Thyroid gland (tissue), 4 donors: Measurements from ENCODE around the gene ZNF777.

Source experiments
- CTCF ChIP-seq, 6 experiments: fragments of 200-600 bp in 3 of 6; fragments of 450-650 bp in 3 of 6; sonication (generic) in 3 of 6; IDR thresholded peaks; one replicate each; pipeline ENCODE4 v1.5.1; 2016 to 2019; ENCODE audit warnings: antibody characterized with exemption in 6 of 6, mild to moderate bottlenecking in 2 of 6, inconsistent platforms in 1 of 6, moderate library complexity in 1 of 6
- POLR2A ChIP-seq, 2 donors: fragments of 450-650 bp; IDR thresholded peaks; one replicate each; pipeline ENCODE4 v1.6.1; 2017; ENCODE audit warnings: antibody characterized with exemption in 2 of 2, mild to moderate bottlenecking in 2 of 2, moderate library complexity in 1 of 2

- no peak for TF ChIP-seq CTCF (IDR thresholded peaks at IDR 0.05)
- no peak for TF ChIP-seq POLR2A (IDR thresholded peaks at IDR 0.05)
Measured at GRCh38 chr7:149468208-149468607, 7.3 kb upstream of the ZNF777 start.
